ENCODE measurements around the gene HSD17B12. TPM values are rescaled to one million over a fixed set of nuclear protein-coding genes. Genes with fewer than 3 reads are reported as not detected.

Gene HSD17B12
- polyA plus RNA-seq, 3 donors: 13.3 to 35.5 (median 30.4) TPM

GRCh38 chr11:43639224-43639623 is 41.3 kb upstream of the HSD17B12 start:
- Histone ChIP-seq H3K79me2 (ENCODE audit: insufficient read depth, low read length) (peaks cover 1% of the 10 kb centered on the region), H3K4me1 (ENCODE audit: control insufficient read depth in 1 of 2, insufficient read depth in 2 of 2, low read length in 2 of 2) (peaks cover 0 to 6% of the 10 kb centered on the region in 2 donors), H3K9me3 (replicated peaks in 1 of 2; ENCODE audit: control insufficient read depth in 1 of 2, insufficient read depth in 1 of 2, low read length in 2 of 2) (no peaks in the 10 kb centered on the region), H2AFZ (ENCODE audit: insufficient read depth, low read depth, low read length, poor library complexity, severe bottlenecking) (peak overlapping the region; percentile 23), H3K36me3 (replicated peaks in 1 of 2; ENCODE audit: control insufficient read depth in 1 of 2, insufficient read depth in 2 of 2, low read length in 2 of 2) (no peaks in the 10 kb centered on the region), H3K4me3 (replicated peaks in 1 of 3; ENCODE audit: low read depth in 2 of 3, low read length in 3 of 3) (no peak overlapping the region), H4K20me1 (ENCODE audit: insufficient read depth, low read length) (no peaks in the 10 kb centered on the region), H3K9ac (ENCODE audit: insufficient read depth, low read length, poor library complexity, severe bottlenecking) (no peak overlapping the region), H3K27ac (ENCODE audit: low read depth in 1 of 2, low read length in 2 of 2) (no peak overlapping the region), H3K4me2 (replicated peaks; ENCODE audit: extremely low read depth, low read length, poor library complexity, severe bottlenecking) (no peak overlapping the region), H3K27me3 (ENCODE audit: control insufficient read depth in 2 of 2, insufficient read depth in 2 of 2, low read length in 2 of 2) (peaks cover 28 to 55% of the 10 kb centered on the region in 2 donors)
- Mint-ChIP-seq H3K27me3 (ENCODE audit: low read depth in 3 of 3) (peaks cover 26 to 43% (median 35%) of the 10 kb centered on the region in 3 donors), H3K9me3 (peaks cover 0 to 2% (median 0%) of the 10 kb centered on the region in 7 donors), H3K4me1 (peaks cover 5% of the 10 kb centered on the region), H3K36me3 (no peaks in the 10 kb centered on the region), H3K27ac (no peak overlapping the region), H3K4me3 (no peak overlapping the region)
- DNase-seq: no peak
- intact Hi-C loops (cut with micrococcal nuclease): no loop called here
- WGBS (ENCODE audit: insufficient coverage): 80% methylated on average over 1 of the region's 3 CpGs
- no peak for TF ChIP-seq CTCF (IDR thresholded peaks at IDR 0.05)

GRCh38 chr11:43639920-43640319 is 40.6 kb upstream of the HSD17B12 start:
- no peak overlapping the region for H3K9ac ChIP-seq (ENCODE audit: insufficient read depth, low read length, poor library complexity, severe bottlenecking)
- H2AFZ ChIP-seq (ENCODE audit: insufficient read depth, low read depth, low read length, poor library complexity, severe bottlenecking): no peak overlapping the region
- Mint-ChIP-seq H3K4me3 (peak overlapping the region in 1 of 2 donors; percentile 69), H3K4me1 (peaks cover 10% of the 10 kb centered on the region), H3K36me3 (no peaks in the 10 kb centered on the region), H3K27me3 (ENCODE audit: low read depth in 3 of 3) (peaks cover 25 to 38% (median 33%) of the 10 kb centered on the region in 3 donors), H3K27ac (no peak overlapping the region), H3K9me3 (peaks cover 0 to 2% (median 0%) of the 10 kb centered on the region in 7 donors)
- TF ChIP-seq CTCF (IDR thresholded peaks at IDR 0.05): no peak
- H3K4me1 ChIP-seq (ENCODE audit: control insufficient read depth in 1 of 2, insufficient read depth in 2 of 2, low read length in 2 of 2): peaks cover 5 to 13% of the 10 kb centered on the region in 2 donors
- no peak overlapping the region for H3K27ac ChIP-seq (ENCODE audit: low read depth in 1 of 2, low read length in 2 of 2)
- H3K36me3 ChIP-seq (replicated peaks in 1 of 2; ENCODE audit: control insufficient read depth in 1 of 2, insufficient read depth in 2 of 2, low read length in 2 of 2): no peaks in the 10 kb centered on the region
- peaks cover 28 to 50% of the 10 kb centered on the region in 2 donors for H3K27me3 ChIP-seq (ENCODE audit: control insufficient read depth in 2 of 2, insufficient read depth in 2 of 2, low read length in 2 of 2)
- peaks cover 8% of the 10 kb centered on the region for H3K79me2 ChIP-seq (ENCODE audit: insufficient read depth, low read length)
- no peaks in the 10 kb centered on the region for H4K20me1 ChIP-seq (ENCODE audit: insufficient read depth, low read length)
- no peak overlapping the region for H3K4me2 ChIP-seq (replicated peaks; ENCODE audit: extremely low read depth, low read length, poor library complexity, severe bottlenecking)
- DNase-seq: no peak
- 80% methylated on average over 1 of the region's 3 CpGs for WGBS (ENCODE audit: insufficient coverage)
- H3K9me3 ChIP-seq (replicated peaks in 1 of 2; ENCODE audit: control insufficient read depth in 1 of 2, insufficient read depth in 1 of 2, low read length in 2 of 2): no peaks in the 10 kb centered on the region
- intact Hi-C loops (cut with micrococcal nuclease): loop anchor here in 1 of 2 donors (5.0 kb wide), 1 partner anchor 42 kb away; the partner anchor contains the start of gene HSD17B12
- H3K4me3 ChIP-seq (replicated peaks in 1 of 3; ENCODE audit: low read depth in 2 of 3, low read length in 3 of 3): no peak overlapping the region
